GM12873 (cell line): ENCODE measurements around the gene RBMS1.

Experiments used
- CTCF ChIP-seq: IDR thresholded peaks from 2 replicates; pipeline ENCODE4 v1.5.1; 2012; ENCODE audit warnings: low read depth, mild to moderate bottlenecking, moderate library complexity, low read length, control low read depth; ENCODE audit not compliant: insufficient read depth; ENCODE audit errors: missing control alignments

Gene RBMS1

GRCh38 chr2:160409480-160409879 is 84.1 kb downstream of the RBMS1 start:
- no peak for TF ChIP-seq CTCF

- no peak for TF ChIP-seq CTCF
These were observed 84.7 kb downstream of the RBMS1 start for GRCh38 chr2:160408959-160409291.

- TF ChIP-seq CTCF = no peak
These were observed 85.2 kb downstream of the RBMS1 start for GRCh38 chr2:160408173-160408958.

- TF ChIP-seq CTCF = no peak
These were observed 86.0 kb downstream of the RBMS1 start for GRCh38 chr2:160407393-160408172.

GRCh38 chr2:160406591-160407392 is 86.8 kb downstream of the RBMS1 start:
- no peak for TF ChIP-seq CTCF

- no peak for TF ChIP-seq CTCF
These were observed 88.3 kb downstream of the RBMS1 start for GRCh38 chr2:160405077-160405867.
